Stimulated activated CD8-positive, alpha-beta memory T cell treated with anti-CD3 and anti-CD28 coated beads, Interleukin-7, amount 100 ng/mL, for 48 hours (primary cell): ENCODE measurements around the gene PDZRN3.

Source experiments
- DNase-seq, 2 donors: peaks; one replicate each; pipeline ENCODE4 v3.0.0-alpha.2; 2020; ENCODE audit warnings: low read depth in 1 of 2; ENCODE audit errors: extremely low read depth in 1 of 2

Gene PDZRN3

DNA sequence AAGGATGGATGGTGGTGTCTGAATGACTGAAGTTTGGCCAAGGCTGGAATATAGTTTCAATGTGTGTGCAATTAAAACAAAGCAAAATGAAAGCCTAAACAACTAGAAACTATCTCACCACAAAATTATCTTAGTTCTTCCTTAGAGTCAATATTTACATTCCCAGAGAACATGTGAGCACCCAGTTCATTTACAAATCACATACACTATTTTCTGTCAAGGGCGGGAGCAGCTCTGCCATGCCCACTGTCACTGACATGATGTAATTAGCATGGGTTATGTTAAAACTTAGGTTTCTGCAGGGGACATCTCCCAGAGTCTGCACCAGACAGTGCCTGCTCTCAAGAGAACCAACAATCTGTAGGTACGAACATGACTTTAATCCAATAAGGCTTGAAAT lies 65.0 kb downstream of the PDZRN3 start:
- DNase-seq: no peak

GRCh38 chr3:73558727-73559075 lies 66.0 kb downstream of the PDZRN3 start:
- no peak for DNase-seq

- DNase-seq: no peak
Observed at GRCh38 chr3:73557986-73558726, 66.6 kb downstream of the PDZRN3 start.

- no peak for DNase-seq
Observed at GRCh38 chr3:73556520-73557372, 68.0 kb downstream of the PDZRN3 start.

- DNase-seq: no peak
Observed at GRCh38 chr3:73555076-73555475, 69.7 kb downstream of the PDZRN3 start.

- no peak for DNase-seq
Observed at GRCh38 chr3:73552700-73553099, 72.0 kb downstream of the PDZRN3 start.

- no peak for DNase-seq
Observed at GRCh38 chr3:73550032-73550431, 74.7 kb downstream of the PDZRN3 start.

DNA sequence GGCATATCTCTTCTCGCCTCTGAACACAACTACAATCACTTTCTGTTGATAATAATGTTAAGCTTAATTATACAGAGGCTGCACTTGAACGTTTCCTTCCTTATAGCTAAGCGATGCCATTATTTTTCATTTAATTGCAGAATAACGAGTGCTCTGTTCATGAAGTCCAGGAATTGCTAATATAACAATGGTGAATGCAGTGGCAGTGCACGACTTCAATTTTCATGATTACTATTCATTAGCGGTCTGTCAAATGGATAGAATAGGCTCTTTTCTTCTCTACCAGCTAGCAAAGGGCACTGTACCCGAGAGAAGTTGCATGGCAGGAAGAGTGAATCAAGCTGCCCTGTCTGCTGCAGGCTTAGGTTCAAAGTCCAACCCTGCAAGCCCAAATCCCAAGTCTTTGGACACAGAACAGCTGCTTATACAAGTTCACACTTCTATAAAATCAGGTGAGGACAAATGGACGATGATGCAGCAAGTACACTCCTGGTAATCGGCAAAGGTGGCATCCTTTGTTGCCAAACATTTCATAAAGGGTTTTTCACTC lies 75.6 kb downstream of the PDZRN3 start:
- DNase-seq: no peak

- no peak for DNase-seq
Observed at GRCh38 chr3:73548436-73548835, 76.3 kb downstream of the PDZRN3 start.

GRCh38 chr3:73547427-73548248 lies 77.1 kb downstream of the PDZRN3 start:
- no peak for DNase-seq

DNA sequence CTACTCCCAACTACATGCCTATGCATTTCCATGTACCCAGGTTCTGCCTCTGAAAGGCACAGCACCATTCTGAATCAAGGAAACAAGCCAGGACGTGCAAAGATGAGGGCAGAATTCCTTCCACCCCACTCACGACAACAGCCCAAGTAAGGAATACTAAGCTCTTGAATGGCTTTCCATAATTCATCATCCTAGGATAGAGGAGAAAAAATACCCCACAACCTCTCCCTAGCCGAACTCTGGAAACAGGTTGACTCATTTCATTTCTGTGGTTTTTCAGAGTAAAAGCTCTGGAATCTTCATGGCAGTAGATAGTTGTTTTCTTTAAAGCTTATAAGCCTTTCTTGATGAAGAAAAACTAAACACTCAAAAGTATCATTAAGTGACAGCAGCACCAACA lies 77.8 kb downstream of the PDZRN3 start:
- no peak for DNase-seq

- no peak for DNase-seq
Observed at GRCh38 chr3:73543412-73543811, 81.3 kb downstream of the PDZRN3 start.

DNA sequence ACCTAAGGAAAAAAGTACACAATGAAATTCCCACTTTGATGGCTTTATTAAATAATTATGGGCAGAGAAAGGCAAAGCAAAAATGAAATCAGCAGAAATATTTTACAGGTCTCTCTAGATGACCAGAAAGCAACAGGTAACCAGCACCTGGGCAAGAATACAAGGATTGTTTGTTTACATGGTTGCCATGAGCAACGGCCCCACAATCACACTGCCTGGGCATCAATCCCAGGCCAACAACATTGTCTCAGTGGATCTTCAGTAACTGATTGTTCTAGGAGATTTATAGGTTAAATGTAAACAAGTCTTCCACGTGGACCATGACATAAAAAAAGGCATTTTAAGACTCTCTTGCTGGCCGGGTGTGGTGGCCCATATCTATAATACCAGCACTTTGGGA lies 82.6 kb downstream of the PDZRN3 start:
- no peak for DNase-seq

- DNase-seq: no peak
Observed at GRCh38 chr3:73540969-73541740, 83.6 kb downstream of the PDZRN3 start.

GRCh38 chr3:73538486-73538885 lies 86.3 kb downstream of the PDZRN3 start:
- no peak for DNase-seq

DNA sequence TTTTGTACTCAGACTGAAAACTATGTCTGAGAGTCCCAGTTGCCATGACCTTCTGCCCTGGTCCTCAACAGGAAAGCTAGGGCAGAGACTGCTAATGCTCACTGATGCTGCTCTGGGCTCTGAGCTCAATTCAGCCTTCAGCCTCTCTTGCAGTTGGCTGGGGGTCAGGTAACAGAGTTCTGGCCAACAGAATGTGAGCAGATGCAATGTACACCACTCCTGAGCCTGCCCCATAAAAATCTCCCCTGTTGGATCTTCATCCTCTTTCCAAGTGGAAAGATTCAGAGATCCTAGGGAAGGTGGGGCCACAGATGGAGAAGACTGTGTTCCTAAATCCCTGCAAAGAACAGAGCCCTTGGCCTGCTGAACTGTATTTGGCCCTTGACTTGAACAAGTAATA lies 87.8 kb downstream of the PDZRN3 start:
- DNase-seq: no peak

- no peak for DNase-seq
Observed at GRCh38 chr3:73536336-73536895, 88.3 kb downstream of the PDZRN3 start.

DNA sequence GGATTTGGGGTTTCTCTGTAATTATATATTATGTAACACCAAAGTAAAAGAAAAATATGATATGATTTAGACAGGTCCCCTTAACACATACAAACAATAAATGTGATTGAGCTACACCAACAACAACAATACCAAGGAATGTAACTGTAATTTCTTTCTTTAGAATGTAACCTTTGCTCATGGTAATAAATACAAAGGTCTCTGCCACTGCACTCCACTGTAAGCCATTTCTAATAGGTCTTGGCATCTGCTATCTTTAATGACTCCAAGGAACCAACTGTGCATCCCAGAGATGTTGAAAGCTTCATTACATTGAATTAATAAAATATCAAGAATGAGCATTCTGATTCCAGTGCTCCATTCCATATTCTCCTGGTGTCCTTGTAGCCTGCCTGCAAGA lies 88.8 kb downstream of the PDZRN3 start:
- no peak for DNase-seq

GRCh38 chr3:73535137-73535536 lies 89.6 kb downstream of the PDZRN3 start:
- no peak for DNase-seq

DNA sequence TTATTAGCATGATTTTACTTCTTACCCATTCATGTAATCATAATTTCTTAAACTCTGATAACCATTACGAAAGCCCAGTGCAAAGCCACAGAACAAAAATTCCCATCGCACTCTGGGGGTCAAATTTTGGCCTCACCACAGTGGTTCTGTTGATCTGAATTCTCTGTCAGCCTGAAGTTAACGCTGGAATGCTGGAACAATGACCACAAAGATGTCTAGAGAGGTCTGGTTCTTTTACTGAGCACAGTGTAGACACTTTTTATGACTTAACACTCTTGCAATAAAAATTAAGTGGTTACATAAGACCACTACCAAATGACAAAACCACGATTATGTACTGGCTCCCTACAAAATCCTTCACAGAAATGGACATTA lies 94.7 kb downstream of the PDZRN3 start:
- no peak for DNase-seq
